ENCODE results near the gene CROCC2. TPM values are rescaled to one million over a fixed set of nuclear protein-coding genes. Genes with fewer than 3 reads are reported as not detected.
A peak's percentile ranks its signal among the peaks of the same experiment; 100 is the strongest.

CROCC2 gene
- total and polyA plus RNA-seq, 2 of the 13 experiments (the other 11 are each of a cell fraction or from before 2014, with no cell fraction given): not detected

GRCh38 chr2:240966906-240967680 is 61.0 kb downstream of the CROCC2 start (continued):
- no peak for TF ChIP-seq ZNF318 (CRISPR knock-in tag; IDR thresholded peaks at IDR 0.05)
- no peak for TF ChIP-seq FOXA3 (CRISPR knock-in tag; IDR thresholded peaks at IDR 0.05)
- TF ChIP-seq MXD3 (CRISPR knock-in tag; IDR thresholded peaks at IDR 0.05): peak; percentile 52; the same call in 1 of the 2 replicates
- 0 out of 2 replicates have a peak, but pooled peaks have one; percentile 27 for TF ChIP-seq DRAP1 (CRISPR knock-in tag; IDR thresholded peaks at IDR 0.05)
- TF ChIP-seq NR2F2 (IDR thresholded peaks at IDR 0.05; ENCODE audit: borderline replicate concordance, low read depth): peak; percentile 56; the same call in 1 of the 2 replicates
- TF ChIP-seq U2AF2 (IDR thresholded peaks at IDR 0.05; ENCODE audit: low read depth, low read length): no peak
- TF ChIP-seq ELF1 (CRISPR knock-in tag; IDR thresholded peaks at IDR 0.05): peak; percentile 19; the same call in 1 of the 2 replicates
- no peak for TF ChIP-seq ZFYVE20 (CRISPR knock-in tag; IDR thresholded peaks at IDR 0.05; ENCODE audit: borderline replicate concordance, low read depth)
- no peak for TF ChIP-seq MIER2 (CRISPR knock-in tag; IDR thresholded peaks at IDR 0.05)
- no peak; the same call in 1 of the 2 replicates for TF ChIP-seq SMAD1 (CRISPR knock-in tag; IDR thresholded peaks at IDR 0.05; ENCODE audit: borderline replicate concordance, low read depth)
- TF ChIP-seq ZNF180 (CRISPR knock-in tag; IDR thresholded peaks at IDR 0.05; ENCODE audit: borderline replicate concordance, low read depth): no peak
- TF ChIP-seq ZNF24 (IDR thresholded peaks at IDR 0.05): no peak
- TF ChIP-seq ZNF564 (CRISPR knock-in tag; IDR thresholded peaks at IDR 0.05): no peak
- peak; percentile 53; the same call in 1 of the 2 replicates for TF ChIP-seq DMAP1 (CRISPR knock-in tag; IDR thresholded peaks at IDR 0.05)
- no peak for TF ChIP-seq KLF9 (CRISPR knock-in tag; IDR thresholded peaks at IDR 0.05; ENCODE audit: low read depth)
- no peak for TF ChIP-seq SALL2 (CRISPR knock-in tag; IDR thresholded peaks at IDR 0.05)
- TF ChIP-seq ZEB1 (IDR thresholded peaks at IDR 0.05; ENCODE audit: insufficient replicate concordance, low read depth): peak; percentile 37
- TF ChIP-seq, protein P1, sequence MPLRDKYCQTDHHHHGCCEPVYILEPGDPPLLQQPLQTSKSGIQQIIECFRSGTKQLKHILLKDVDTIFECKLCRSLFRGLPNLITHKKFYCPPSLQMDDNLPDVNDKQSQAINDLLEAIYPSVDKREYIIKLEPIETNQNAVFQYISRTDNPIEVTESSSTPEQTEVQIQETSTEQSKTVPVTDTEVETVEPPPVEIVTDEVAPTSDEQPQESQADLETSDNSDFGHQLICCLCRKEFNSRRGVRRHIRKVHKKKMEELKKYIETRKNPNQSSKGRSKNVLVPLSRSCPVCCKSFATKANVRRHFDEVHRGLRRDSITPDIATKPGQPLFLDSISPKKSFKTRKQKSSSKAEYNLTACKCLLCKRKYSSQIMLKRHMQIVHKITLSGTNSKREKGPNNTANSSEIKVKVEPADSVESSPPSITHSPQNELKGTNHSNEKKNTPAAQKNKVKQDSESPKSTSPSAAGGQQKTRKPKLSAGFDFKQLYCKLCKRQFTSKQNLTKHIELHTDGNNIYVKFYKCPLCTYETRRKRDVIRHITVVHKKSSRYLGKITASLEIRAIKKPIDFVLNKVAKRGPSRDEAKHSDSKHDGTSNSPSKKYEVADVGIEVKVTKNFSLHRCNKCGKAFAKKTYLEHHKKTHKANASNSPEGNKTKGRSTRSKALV (CRISPR knock-in tag; IDR thresholded peaks at IDR 0.05): no peak

Data from HepG2 (cell line).